Neural crest cell (in vitro differentiated cells): Measurements from ENCODE around the gene RND1. TPM values are rescaled to one million over a fixed set of nuclear protein-coding genes. Genes with fewer than 3 reads are reported as not detected.

Source experiments
- DNase-seq: peaks from one replicate; pipeline ENCODE4 v3.0.0; 2021; ENCODE audit warnings: low read depth, mixed read lengths, low spot score
- H3K27ac Mint-ChIP-seq: one replicate; pipeline ENCODE4 v1.8.0; 2021; ENCODE audit warnings: mild to moderate bottlenecking, mixed read lengths; ENCODE audit not compliant: unreplicated experiment
- H3K27me3 Mint-ChIP-seq: 2 replicates; pipeline ENCODE4 v1.8.0; 2021; ENCODE audit warnings: low read depth, mild to moderate bottlenecking, mixed read lengths
- H3K36me3 Mint-ChIP-seq: 2 replicates; pipeline ENCODE4 v1.8.0; 2021; ENCODE audit warnings: low read depth, mild to moderate bottlenecking, mixed read lengths
- H3K4me1 Mint-ChIP-seq: 2 replicates; pipeline ENCODE4 v1.8.0; 2021; ENCODE audit warnings: mixed read lengths
- H3K4me3 Mint-ChIP-seq: one replicate; pipeline ENCODE4 v1.8.0; 2021; ENCODE audit warnings: mild to moderate bottlenecking, mixed read lengths
- H3K9me3 Mint-ChIP-seq: 2 replicates; pipeline ENCODE4 v1.8.0; 2021; ENCODE audit warnings: mixed read lengths
- CTCF ChIP-seq: fragments of 200-600 bp; sonication (generic); conservative IDR thresholded peaks from 2 replicates; pipeline ENCODE4 v1.5.0; 2021; ENCODE audit warnings: antibody characterized with exemption, mild to moderate bottlenecking
- total RNA-seq: library from RNA; stranded (reverse); gene quantifications from 2 replicates; pipeline ENCODE4 v1.2.1, GENCODE V29; 2021

The RND1 gene
- total RNA-seq, 1 donor from 2014 or later = 4.2 TPM

GRCh38 chr12:48822139-48822538 lies 43.5 kb downstream of the RND1 start:
- TF ChIP-seq CTCF = no peak
- no peaks in the 10 kb centered on the region for H3K9me3 Mint-ChIP-seq
- peaks cover 3% of the 10 kb centered on the region for H3K27me3 Mint-ChIP-seq
- DNase-seq = no peak
- H3K4me1 Mint-ChIP-seq = peaks cover 19% of the 10 kb centered on the region
- peak overlapping the region; percentile 77 for H3K4me3 Mint-ChIP-seq
- H3K27ac Mint-ChIP-seq = peak overlapping the region; percentile 3
- peaks cover 7% of the 10 kb centered on the region for H3K36me3 Mint-ChIP-seq

GRCh38 chr12:48819986-48820725 lies 45.5 kb downstream of the RND1 start:
- peak overlapping the region; percentile 89 for H3K4me3 Mint-ChIP-seq
- DNase-seq = no peak
- H3K27me3 Mint-ChIP-seq = peaks cover 5% of the 10 kb centered on the region
- H3K4me1 Mint-ChIP-seq = peaks cover 32% of the 10 kb centered on the region
- H3K27ac Mint-ChIP-seq = no peak overlapping the region
- H3K36me3 Mint-ChIP-seq = no peaks in the 10 kb centered on the region
- no peaks in the 10 kb centered on the region for H3K9me3 Mint-ChIP-seq
- TF ChIP-seq CTCF = no peak

- Mint-ChIP-seq H3K4me3 (peak overlapping the region; percentile 89), H3K27me3 (peaks cover 6% of the 10 kb centered on the region), H3K27ac (no peak overlapping the region), H3K9me3 (no peaks in the 10 kb centered on the region), H3K4me1 (peaks cover 32% of the 10 kb centered on the region), H3K36me3 (no peaks in the 10 kb centered on the region)
- no peak for DNase-seq
- TF ChIP-seq CTCF = no peak
Observed at GRCh38 chr12:48818831-48819590, 46.7 kb downstream of the RND1 start.

- H3K4me1 Mint-ChIP-seq = peaks cover 38% of the 10 kb centered on the region
- peak within 1 kb of the TSS; percentile 90 for H3K27ac Mint-ChIP-seq
Observed at GRCh38 chr12:48817873-48818830, 47.5 kb downstream of the RND1 start, which contains the start of gene CACNB3. TSS of gene CACNB3 (plus strand) at chr12:48818496. CDS start at chr12:48818930, 434 bp downstream.

More at GRCh38 chr12:48817873-48818830, 47.5 kb downstream of the RND1 start, which contains the start of gene CACNB3:
- DNase-seq = peak; percentile 68
- peaks cover 10% of the 10 kb centered on the region for H3K27me3 Mint-ChIP-seq
- no peak for TF ChIP-seq CTCF
- no peaks in the 10 kb centered on the region for H3K9me3 Mint-ChIP-seq
- no peaks in the 10 kb centered on the region for H3K36me3 Mint-ChIP-seq
- peak within 1 kb of the TSS; percentile 97 for H3K4me3 Mint-ChIP-seq
